IMR-90 (cell line): Measurements from ENCODE around the gene FRK.

Experiments
- BHLHE40 ChIP-seq: fragments of 150-350 bp; IDR thresholded peaks from 2 replicates; pipeline ENCODE4 v1.6.1; 2016; ENCODE audit warnings: mild to moderate bottlenecking, low read depth, low read length
- CEBPB ChIP-seq: IDR thresholded peaks from 2 replicates; pipeline ENCODE4 v1.6.1; 2012; ENCODE audit warnings: low read depth, low read length, improper control_type of control experiment
- CTCF ChIP-seq: conservative IDR thresholded peaks from 2 replicates; pipeline ENCODE4 v1.5.1; 2012; ENCODE audit warnings: mild to moderate bottlenecking, low read depth, low read length, improper control_type of control experiment
- ELK1 ChIP-seq: fragments of 150-350 bp; IDR thresholded peaks from 2 replicates; pipeline ENCODE4 v1.6.1; 2016; ENCODE audit warnings: low read depth, mild to moderate bottlenecking, low read length, moderate library complexity, borderline replicate concordance
- FOS ChIP-seq: fragments of 150-350 bp; IDR thresholded peaks from 2 replicates; pipeline ENCODE4 v1.6.1; 2016; ENCODE audit warnings: low read depth, low read length
- MAFK ChIP-seq: IDR thresholded peaks from 2 replicates; pipeline ENCODE4 v1.6.1; 2012; ENCODE audit warnings: low read depth, low read length, improper control_type of control experiment
- MAZ ChIP-seq: IDR thresholded peaks from 2 replicates; pipeline ENCODE4 v1.6.1; 2012; ENCODE audit warnings: low read depth, mild to moderate bottlenecking, low read length, improper control_type of control experiment, moderate library complexity, borderline replicate concordance
- NFE2L2 ChIP-seq: fragments of 150-350 bp; IDR thresholded peaks from 2 replicates; pipeline ENCODE4 v1.6.1; 2016; ENCODE audit warnings: low read depth, mild to moderate bottlenecking, low read length
- RAD21 ChIP-seq: IDR thresholded peaks from 2 replicates; pipeline ENCODE4 v1.6.1; 2012; ENCODE audit warnings: low read length, improper control_type of control experiment
- RFX5 ChIP-seq: IDR thresholded peaks from 2 replicates; pipeline ENCODE4 v1.8.0; 2012; ENCODE audit warnings: low read depth, mild to moderate bottlenecking, low read length, moderate library complexity
- SMC3 ChIP-seq: fragments of 150-350 bp; IDR thresholded peaks from 2 replicates; pipeline ENCODE4 v1.6.1; 2016; ENCODE audit warnings: low read depth, mild to moderate bottlenecking, antibody characterized with exemption, low read length, moderate library complexity
- TF ChIP-seq, protein P1 (sequence below): fragments of 150-350 bp; IDR thresholded peaks from 2 replicates; pipeline ENCODE4 v1.6.1; 2017; ENCODE audit warnings: mild to moderate bottlenecking, antibody characterized with exemption, low read length, low read depth

GRCh38 chr6:115908906-115909559 lies 151.7 kb downstream of the FRK start:
- TF ChIP-seq CTCF (no peak), SMC3 (no peak), RAD21 (no peak), MAZ (no peak), FOS (no peak), MAFK (no peak), BHLHE40 (no peak), ELK1 (no peak), RFX5 (no peak), NFE2L2 (no peak), CEBPB (no peak)
- TF ChIP-seq, protein P1, sequence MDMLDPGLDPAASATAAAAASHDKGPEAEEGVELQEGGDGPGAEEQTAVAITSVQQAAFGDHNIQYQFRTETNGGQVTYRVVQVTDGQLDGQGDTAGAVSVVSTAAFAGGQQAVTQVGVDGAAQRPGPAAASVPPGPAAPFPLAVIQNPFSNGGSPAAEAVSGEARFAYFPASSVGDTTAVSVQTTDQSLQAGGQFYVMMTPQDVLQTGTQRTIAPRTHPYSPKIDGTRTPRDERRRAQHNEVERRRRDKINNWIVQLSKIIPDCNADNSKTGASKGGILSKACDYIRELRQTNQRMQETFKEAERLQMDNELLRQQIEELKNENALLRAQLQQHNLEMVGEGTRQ: no peak
